Measurements from ENCODE around the gene RDH13.

Gene RDH13

GRCh38 chr19:55091955-55092354 lies 29.0 kb upstream of the RDH13 start:
- Histone ChIP-seq H3K79me2 (ENCODE audit: control insufficient read depth, low read length) (no peaks in the 10 kb centered on the region), H4K20me1 (ENCODE audit: control insufficient read depth, insufficient read depth, low read depth, low read length) (peaks cover 6% of the 10 kb centered on the region; the same call in 1 of the 2 replicates), H3K9me3 (ENCODE audit: control insufficient read depth, insufficient read depth, low read length) (no peaks in the 10 kb centered on the region), H3K27ac (ENCODE audit: low read depth, low read length) (no peak overlapping the region), H3K4me2 (ENCODE audit: low read length) (no peak overlapping the region), H3F3A (ENCODE audit: control insufficient read depth, insufficient read depth) (peaks cover 5% of the 10 kb centered on the region; the same call in 1 of the 2 replicates), H3K4me1 (ENCODE audit: control insufficient read depth, low read length) (no peaks in the 10 kb centered on the region), H3K4me3 (ENCODE audit: low read length) (no peak overlapping the region), H3K36me3 (ENCODE audit: control insufficient read depth, low read length) (peaks cover 48% of the 10 kb centered on the region), H3K9me2 (replicated peaks; ENCODE audit: control insufficient read depth, low read length) (no peaks in the 10 kb centered on the region), H3K27me3 (ENCODE audit: control insufficient read depth, low read length) (no peaks in the 10 kb centered on the region)
- TF ChIP-seq CTCF (IDR thresholded peaks at IDR 0.05; ENCODE audit: low read depth, low read length, poor library complexity, severe bottlenecking), result no peak
- no peak for TF ChIP-seq EZH2phosphoT487 (IDR thresholded peaks at IDR 0.05; ENCODE audit: borderline replicate concordance, low read length)

DNA sequence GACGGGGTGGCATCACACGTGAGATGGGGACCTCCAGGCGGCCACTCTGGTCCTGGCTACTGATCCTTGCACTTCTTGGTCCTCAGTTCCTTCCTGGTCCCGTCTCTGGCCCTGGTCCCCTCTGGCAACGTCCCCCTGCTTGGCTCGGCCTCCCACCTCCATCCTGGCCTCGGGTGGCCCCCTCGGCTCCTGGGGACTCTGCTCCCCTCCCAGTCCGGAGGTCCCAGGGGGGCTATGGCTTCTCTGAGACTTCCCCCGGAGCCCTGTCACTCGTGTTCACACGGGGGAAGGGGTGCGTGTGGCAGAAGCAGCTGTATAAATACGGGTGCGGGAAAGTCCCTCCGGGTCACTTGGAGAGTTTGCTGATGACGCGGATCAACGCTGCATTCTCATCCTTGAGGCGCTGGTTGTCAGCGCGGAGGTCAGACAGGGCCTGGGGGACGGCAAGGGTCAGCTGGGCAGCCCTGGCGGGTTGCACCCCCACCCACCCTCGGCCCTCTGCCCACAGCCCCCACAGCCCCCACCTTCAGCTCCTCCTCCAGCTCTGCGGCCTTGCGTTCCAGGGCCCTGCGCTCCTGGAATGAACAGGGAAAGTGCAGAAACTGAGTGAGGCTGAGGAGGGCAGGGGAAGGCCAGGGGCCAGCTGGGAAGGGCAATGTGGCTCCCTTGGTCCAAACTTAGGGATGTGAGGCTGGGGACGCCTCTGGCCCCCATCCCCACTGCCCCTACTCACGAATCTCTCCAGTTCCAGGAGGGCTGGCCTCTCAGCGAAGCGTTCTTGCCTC lies 28.4 kb upstream of the RDH13 start:
- Histone ChIP-seq H3K4me3 (ENCODE audit: low read length) (no peak overlapping the region), H3F3A (ENCODE audit: control insufficient read depth, insufficient read depth) (peaks cover 5% of the 10 kb centered on the region; the same call in 1 of the 2 replicates), H3K27me3 (ENCODE audit: control insufficient read depth, low read length) (no peaks in the 10 kb centered on the region), H3K4me2 (ENCODE audit: low read length) (no peak overlapping the region), H4K20me1 (ENCODE audit: control insufficient read depth, insufficient read depth, low read depth, low read length) (peaks cover 6% of the 10 kb centered on the region; the same call in 1 of the 2 replicates), H3K9me2 (replicated peaks; ENCODE audit: control insufficient read depth, low read length) (no peaks in the 10 kb centered on the region), H3K79me2 (ENCODE audit: control insufficient read depth, low read length) (no peaks in the 10 kb centered on the region), H3K9me3 (ENCODE audit: control insufficient read depth, insufficient read depth, low read length) (no peaks in the 10 kb centered on the region), H3K36me3 (ENCODE audit: control insufficient read depth, low read length) (peaks cover 48% of the 10 kb centered on the region), H3K4me1 (ENCODE audit: control insufficient read depth, low read length) (no peaks in the 10 kb centered on the region), H3K27ac (ENCODE audit: low read depth, low read length) (no peak overlapping the region)
- TF ChIP-seq CTCF (IDR thresholded peaks at IDR 0.05; ENCODE audit: low read depth, low read length, poor library complexity, severe bottlenecking), result no peak

GRCh38 chr19:55090564-55090963 lies 27.6 kb upstream of the RDH13 start:
- Histone ChIP-seq H3F3A (ENCODE audit: control insufficient read depth, insufficient read depth) (peaks cover 10% of the 10 kb centered on the region; the same call in 1 of the 2 replicates), H4K20me1 (ENCODE audit: control insufficient read depth, insufficient read depth, low read depth, low read length) (peaks cover 6% of the 10 kb centered on the region; the same call in 1 of the 2 replicates), H3K4me1 (ENCODE audit: control insufficient read depth, low read length) (no peaks in the 10 kb centered on the region), H3K4me3 (ENCODE audit: low read length) (no peak overlapping the region), H3K79me2 (ENCODE audit: control insufficient read depth, low read length) (no peaks in the 10 kb centered on the region), H3K27me3 (ENCODE audit: control insufficient read depth, low read length) (no peaks in the 10 kb centered on the region), H3K9me2 (replicated peaks; ENCODE audit: control insufficient read depth, low read length) (no peaks in the 10 kb centered on the region), H3K27ac (ENCODE audit: low read depth, low read length) (no peak overlapping the region), H3K4me2 (ENCODE audit: low read length) (no peak overlapping the region), H3K36me3 (ENCODE audit: control insufficient read depth, low read length) (peaks cover 43% of the 10 kb centered on the region), H3K9me3 (ENCODE audit: control insufficient read depth, insufficient read depth, low read length) (no peaks in the 10 kb centered on the region)
- TF ChIP-seq CTCF (IDR thresholded peaks at IDR 0.05; ENCODE audit: low read depth, low read length, poor library complexity, severe bottlenecking), result no peak
- no peak for TF ChIP-seq EZH2phosphoT487 (IDR thresholded peaks at IDR 0.05; ENCODE audit: borderline replicate concordance, low read length)
